HL-60 (cell line): Measurements from ENCODE around the gene PHKA2.

Experiments
- DNase-seq, 2 experiments: peaks; one replicate each; pipeline ENCODE4 v3.0.0-alpha.2; 2010 to 2020; ENCODE audit warnings: low read depth in 1 of 2, low spot score in 1 of 2
- H3K27ac ChIP-seq: fragments of 250-450 bp; sonication (Bioruptor Pico); replicated peaks from 2 replicates; pipeline ENCODE4 v1.5.1; 2020; ENCODE audit warnings: mild to moderate bottlenecking, moderate library complexity
- H3K27me3 ChIP-seq: fragments of 250-450 bp; sonication (Bioruptor Pico); 2 replicates; pipeline ENCODE4 v1.5.1; 2021; ENCODE audit warnings: mild to moderate bottlenecking, moderate library complexity; ENCODE audit not compliant: insufficient read depth, poor library complexity, severe bottlenecking
- H3K4me3 ChIP-seq: replicated peaks from 2 replicates; pipeline ENCODE4 v1.5.1; 2011; ENCODE audit warnings: mild to moderate bottlenecking, control low read depth, low read length; ENCODE audit not compliant: insufficient read depth
- GABPA ChIP-seq: IDR thresholded peaks from 2 replicates; pipeline ENCODE4 v1.6.1; 2012; ENCODE audit warnings: low read depth
- POLR2AphosphoS5 ChIP-seq: IDR thresholded peaks from 2 replicates; pipeline ENCODE4 v1.6.1; 2012; ENCODE audit warnings: low read depth
- SPI1 ChIP-seq: IDR thresholded peaks from 2 replicates; pipeline ENCODE4 v1.6.1; 2012; ENCODE audit warnings: low read depth, mild to moderate bottlenecking, borderline replicate concordance
- TF ChIP-seq, protein P1 (sequence below): IDR thresholded peaks from one replicate; pipeline ENCODE4 v1.5.1; 2011; ENCODE audit warnings: low read length, control low read depth, inconsistent platforms; ENCODE audit not compliant: insufficient read depth
- TF ChIP-seq, protein P2 (sequence below): IDR thresholded peaks from 2 replicates; pipeline ENCODE4 v1.6.1; 2012; ENCODE audit warnings: low read depth; ENCODE audit not compliant: insufficient replicate concordance

The PHKA2 gene

DNA sequence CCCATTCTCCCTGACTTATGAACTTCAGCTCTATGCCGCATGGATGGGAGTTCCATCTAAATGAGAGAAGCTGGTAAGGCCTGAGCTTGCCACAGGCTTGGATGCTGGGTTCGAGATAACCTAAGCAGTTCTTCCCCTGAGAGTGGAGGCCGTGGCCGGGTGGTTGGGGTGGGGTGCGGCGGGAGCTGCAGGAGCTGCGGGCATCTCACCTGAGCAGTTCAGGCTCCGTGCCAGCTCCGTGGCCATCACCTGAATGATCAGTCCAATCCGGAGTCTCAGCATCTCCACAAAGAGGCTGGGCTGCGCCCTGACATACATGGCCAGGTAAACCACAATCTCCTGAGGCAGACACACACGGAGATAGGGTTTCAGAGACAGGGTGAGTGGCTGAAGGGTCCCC lies 77.6 kb downstream of the PHKA2 start:
- H3K27me3 ChIP-seq: no peaks in the 10 kb centered on the region
- no peak overlapping the region for H3K4me3 ChIP-seq
- TF ChIP-seq POLR2AphosphoS5: no peak
- TF ChIP-seq SPI1: no peak
- TF ChIP-seq GABPA: no peak
- TF ChIP-seq, protein P1, sequence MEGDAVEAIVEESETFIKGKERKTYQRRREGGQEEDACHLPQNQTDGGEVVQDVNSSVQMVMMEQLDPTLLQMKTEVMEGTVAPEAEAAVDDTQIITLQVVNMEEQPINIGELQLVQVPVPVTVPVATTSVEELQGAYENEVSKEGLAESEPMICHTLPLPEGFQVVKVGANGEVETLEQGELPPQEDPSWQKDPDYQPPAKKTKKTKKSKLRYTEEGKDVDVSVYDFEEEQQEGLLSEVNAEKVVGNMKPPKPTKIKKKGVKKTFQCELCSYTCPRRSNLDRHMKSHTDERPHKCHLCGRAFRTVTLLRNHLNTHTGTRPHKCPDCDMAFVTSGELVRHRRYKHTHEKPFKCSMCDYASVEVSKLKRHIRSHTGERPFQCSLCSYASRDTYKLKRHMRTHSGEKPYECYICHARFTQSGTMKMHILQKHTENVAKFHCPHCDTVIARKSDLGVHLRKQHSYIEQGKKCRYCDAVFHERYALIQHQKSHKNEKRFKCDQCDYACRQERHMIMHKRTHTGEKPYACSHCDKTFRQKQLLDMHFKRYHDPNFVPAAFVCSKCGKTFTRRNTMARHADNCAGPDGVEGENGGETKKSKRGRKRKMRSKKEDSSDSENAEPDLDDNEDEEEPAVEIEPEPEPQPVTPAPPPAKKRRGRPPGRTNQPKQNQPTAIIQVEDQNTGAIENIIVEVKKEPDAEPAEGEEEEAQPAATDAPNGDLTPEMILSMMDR: no peak
- TF ChIP-seq, protein P2, sequence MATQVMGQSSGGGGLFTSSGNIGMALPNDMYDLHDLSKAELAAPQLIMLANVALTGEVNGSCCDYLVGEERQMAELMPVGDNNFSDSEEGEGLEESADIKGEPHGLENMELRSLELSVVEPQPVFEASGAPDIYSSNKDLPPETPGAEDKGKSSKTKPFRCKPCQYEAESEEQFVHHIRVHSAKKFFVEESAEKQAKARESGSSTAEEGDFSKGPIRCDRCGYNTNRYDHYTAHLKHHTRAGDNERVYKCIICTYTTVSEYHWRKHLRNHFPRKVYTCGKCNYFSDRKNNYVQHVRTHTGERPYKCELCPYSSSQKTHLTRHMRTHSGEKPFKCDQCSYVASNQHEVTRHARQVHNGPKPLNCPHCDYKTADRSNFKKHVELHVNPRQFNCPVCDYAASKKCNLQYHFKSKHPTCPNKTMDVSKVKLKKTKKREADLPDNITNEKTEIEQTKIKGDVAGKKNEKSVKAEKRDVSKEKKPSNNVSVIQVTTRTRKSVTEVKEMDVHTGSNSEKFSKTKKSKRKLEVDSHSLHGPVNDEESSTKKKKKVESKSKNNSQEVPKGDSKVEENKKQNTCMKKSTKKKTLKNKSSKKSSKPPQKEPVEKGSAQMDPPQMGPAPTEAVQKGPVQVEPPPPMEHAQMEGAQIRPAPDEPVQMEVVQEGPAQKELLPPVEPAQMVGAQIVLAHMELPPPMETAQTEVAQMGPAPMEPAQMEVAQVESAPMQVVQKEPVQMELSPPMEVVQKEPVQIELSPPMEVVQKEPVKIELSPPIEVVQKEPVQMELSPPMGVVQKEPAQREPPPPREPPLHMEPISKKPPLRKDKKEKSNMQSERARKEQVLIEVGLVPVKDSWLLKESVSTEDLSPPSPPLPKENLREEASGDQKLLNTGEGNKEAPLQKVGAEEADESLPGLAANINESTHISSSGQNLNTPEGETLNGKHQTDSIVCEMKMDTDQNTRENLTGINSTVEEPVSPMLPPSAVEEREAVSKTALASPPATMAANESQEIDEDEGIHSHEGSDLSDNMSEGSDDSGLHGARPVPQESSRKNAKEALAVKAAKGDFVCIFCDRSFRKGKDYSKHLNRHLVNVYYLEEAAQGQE: no peak
- no peak overlapping the region for H3K27ac ChIP-seq
- no peak for DNase-seq

DNA sequence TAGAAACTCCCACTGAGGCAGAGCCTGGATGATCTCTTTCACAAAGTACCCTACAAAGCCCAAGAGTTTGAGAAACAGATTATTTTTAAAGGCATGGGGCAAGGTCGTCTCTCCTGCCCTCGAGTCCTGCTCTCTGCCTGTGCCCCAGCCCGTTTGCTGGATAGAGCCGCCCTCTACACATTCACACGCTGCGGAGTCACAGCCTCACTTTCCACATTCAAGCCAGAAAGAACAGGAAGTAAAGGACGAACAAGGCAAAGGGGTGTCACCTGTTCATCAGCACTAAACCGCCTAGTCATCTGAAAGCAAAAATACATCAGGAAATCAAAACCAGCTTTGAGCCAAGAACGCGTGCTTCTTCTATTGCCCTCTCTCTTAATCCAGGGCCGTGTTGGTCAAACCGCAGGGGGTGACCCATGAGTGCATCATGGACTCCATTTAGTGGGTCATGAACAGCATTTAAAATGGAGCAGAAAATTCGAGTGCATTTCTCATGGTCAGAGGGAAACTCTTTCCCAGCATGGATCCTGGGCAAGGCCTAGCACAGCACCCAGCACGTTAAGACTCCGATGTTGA lies 83.4 kb downstream of the PHKA2 start:
- Histone ChIP-seq H3K4me3 (no peak overlapping the region), H3K27me3 (no peaks in the 10 kb centered on the region), H3K27ac (no peak overlapping the region)
- TF ChIP-seq, protein P1: no peak
- TF ChIP-seq GABPA: no peak
- TF ChIP-seq POLR2AphosphoS5: no peak
- TF ChIP-seq, protein P2: no peak
- TF ChIP-seq SPI1: no peak
- DNase-seq: no peak

DNA sequence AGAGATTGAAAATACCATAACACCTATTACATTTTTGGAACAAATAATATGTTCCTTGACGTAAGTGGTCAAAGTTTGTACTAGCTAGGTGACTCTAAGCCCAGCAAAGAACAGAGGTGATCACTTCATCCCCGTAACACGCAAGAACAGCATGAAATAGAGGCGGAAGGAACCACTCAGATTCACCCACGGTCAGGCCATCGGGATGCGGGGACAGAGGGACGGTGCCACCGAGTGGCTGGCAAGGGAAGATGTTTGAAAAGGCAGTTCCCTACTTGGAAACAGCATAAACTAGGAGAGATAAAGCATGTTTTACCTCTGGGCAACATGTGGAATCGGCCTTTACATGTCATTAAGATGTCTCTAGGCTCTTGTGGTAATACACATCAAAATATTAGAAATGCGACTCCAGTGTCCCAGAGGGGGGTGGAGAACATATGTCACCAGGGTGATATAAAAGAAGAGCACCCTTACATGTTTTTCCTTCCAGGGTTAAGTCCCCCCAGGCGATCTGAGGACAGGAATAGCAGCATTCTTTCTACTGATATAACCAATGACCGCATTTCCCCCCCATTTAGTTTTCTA lies 84.0 kb downstream of the PHKA2 start:
- H3K27me3 ChIP-seq: no peaks in the 10 kb centered on the region
- no peak overlapping the region for H3K4me3 ChIP-seq
- TF ChIP-seq SPI1 (no peak), POLR2AphosphoS5 (no peak), GABPA (no peak)
- TF ChIP-seq, protein P1: no peak
- TF ChIP-seq, protein P2: no peak
- no peak for DNase-seq
- no peak overlapping the region for H3K27ac ChIP-seq
